Endothelial cell of umbilical vein (primary cell): ENCODE measurements around the gene PDE3A. TPM values are rescaled to one million over a fixed set of nuclear protein-coding genes. Genes with fewer than 3 reads are reported as not detected.

Experiments used
- BruUV-seq: library from RNA; stranded (reverse); fragments of 400-500 nt; replicated peaks from 2 replicates; lab custom pipeline; 2021; lab: Mats Ljungman, UMichigan
- CTCF ChIA-PET: fragments of 300-600, 350-600 bp; sonication (Branson Sonifier 250); formaldehyde crosslinking; loops from one replicate; lab custom pipeline; 2021; ENCODE audit warnings: antibody characterized with exemption, inconsistent platforms; lab: Charles Lee
- POLR2A ChIA-PET: fragments of 300-600, 350-600 bp; sonication (Branson Sonifier 250); formaldehyde crosslinking; loops from one replicate; lab custom pipeline; 2021; ENCODE audit warnings: antibody characterized with exemption, inconsistent platforms; lab: Charles Lee
- DNase-seq: peaks from one replicate; pipeline ENCODE4 v3.0.0-alpha.2; 2011; ENCODE audit warnings: low read depth, low spot score
- FAIRE-seq: peaks from 2 replicates; lab custom pipeline; 2011; peaks lifted over from hg19 to GRCh38; lab: Jason Lieb, UNC
- H2AFZ ChIP-seq: 2 replicates; pipeline ENCODE4 v1.6.0; 2012; ENCODE audit warnings: low read depth, low read length, control low read depth, inconsistent platforms
- H3K27ac ChIP-seq: 2 replicates; pipeline ENCODE4 v1.5.1; 2011; ENCODE audit warnings: low read depth, mild to moderate bottlenecking, control low read depth, low read length, moderate library complexity; ENCODE audit not compliant: insufficient read depth
- H3K27me3 ChIP-seq, 2 experiments: 2 replicates each; pipeline versions ENCODE4 v1.6.0 to v1.6.1; 2011; ENCODE audit warnings: low read length in 2 of 2, mixed read lengths in 1 of 2; ENCODE audit not compliant: control insufficient read depth in 2 of 2, insufficient read depth in 2 of 2
- H3K36me3 ChIP-seq, 2 experiments: 2 replicates in 1 of 2; 3 replicates in 1 of 2; pipeline ENCODE4 v1.5.1; 2011; ENCODE audit warnings: low read length in 2 of 2, mild to moderate bottlenecking in 1 of 2, moderate library complexity in 1 of 2; ENCODE audit not compliant: control insufficient read depth in 2 of 2, insufficient read depth in 2 of 2; ENCODE audit errors: extremely low read depth in 1 of 2
- H3K4me1 ChIP-seq: 3 replicates; pipeline ENCODE4 v1.5.1; 2011; ENCODE audit warnings: mild to moderate bottlenecking, low read length; ENCODE audit not compliant: control insufficient read depth, insufficient read depth; ENCODE audit errors: extremely low read depth
- H3K4me2 ChIP-seq: 2 replicates; pipeline ENCODE4 v1.6.1; 2011; ENCODE audit warnings: low read length, control low read depth, mixed read lengths; ENCODE audit not compliant: insufficient read depth
- H3K4me3 ChIP-seq, 3 experiments: fragments of 200-600 bp in 1 of 3; sonication (generic), shearing (Covaris generic) in 1 of 3; replicated peaks in 1 of 3; 2 replicates each; pipeline ENCODE4 v1.5.1; 2011 to 2016; ENCODE audit warnings: control low read depth in 3 of 3, low read length in 3 of 3, mild to moderate bottlenecking in 2 of 3, inconsistent platforms in 1 of 3, low read depth in 1 of 3, moderate library complexity in 1 of 3; ENCODE audit not compliant: insufficient read depth in 1 of 3
- H3K79me2 ChIP-seq: 2 replicates; pipeline ENCODE4 v1.6.0; 2012; ENCODE audit warnings: low read length, inconsistent platforms; ENCODE audit not compliant: control insufficient read depth, insufficient read depth
- H3K9ac ChIP-seq: replicated peaks from 2 replicates; pipeline ENCODE3; 2011; ENCODE audit warnings: low read length, control low read depth; ENCODE audit not compliant: insufficient read depth; ENCODE audit errors: extremely low read depth
- H3K9me1 ChIP-seq: replicated peaks from 3 replicates; pipeline ENCODE4 v1.6.0; 2011; ENCODE audit warnings: mild to moderate bottlenecking, low read length; ENCODE audit not compliant: control insufficient read depth, insufficient read depth; ENCODE audit errors: extremely low read depth
- H3K9me3 ChIP-seq: replicated peaks from 2 replicates; pipeline ENCODE4 v1.5.1; 2012; ENCODE audit warnings: low read length, inconsistent platforms; ENCODE audit not compliant: control insufficient read depth, insufficient read depth
- H4K20me1 ChIP-seq: replicated peaks from 2 replicates; pipeline ENCODE3; 2011; ENCODE audit warnings: mild to moderate bottlenecking, low read length; ENCODE audit not compliant: control insufficient read depth, insufficient read depth; ENCODE audit errors: extremely low read depth
- CTCF ChIP-seq, 2 donors: IDR thresholded peaks; 1 replicate in 1 of 2; 2 replicates in 1 of 2; pipeline ENCODE4 v1.5.1; 2011; ENCODE audit warnings: low read length in 2 of 2, mild to moderate bottlenecking in 2 of 2, moderate library complexity in 2 of 2, control low read depth in 1 of 2, inconsistent platforms in 1 of 2, low read depth in 1 of 2; ENCODE audit not compliant: insufficient read depth in 1 of 2; ENCODE audit errors: extremely low read depth in 1 of 2
- EZH2 ChIP-seq: IDR thresholded peaks from 2 replicates; pipeline ENCODE4 v1.6.1; 2012; ENCODE audit warnings: borderline replicate concordance, low read depth, mild to moderate bottlenecking, moderate library complexity, low read length, inconsistent platforms; ENCODE audit not compliant: severe bottlenecking
- FOS ChIP-seq: IDR thresholded peaks from 2 replicates; pipeline ENCODE4 v1.6.1; 2011; ENCODE audit warnings: mild to moderate bottlenecking, low read length, moderate library complexity, borderline replicate concordance; ENCODE audit not compliant: insufficient read depth
- GATA2 ChIP-seq: IDR thresholded peaks from 2 replicates; pipeline ENCODE4 v1.7.0; 2011; ENCODE audit warnings: low read depth, mild to moderate bottlenecking, moderate library complexity, mixed read lengths, low read length; ENCODE audit not compliant: insufficient read length, insufficient read depth
- JUN ChIP-seq: IDR thresholded peaks from 2 replicates; pipeline ENCODE4 v1.6.1; 2011; ENCODE audit warnings: borderline replicate concordance, low read depth; ENCODE audit not compliant: insufficient read length, insufficient read depth
- MAX ChIP-seq: IDR thresholded peaks from 2 replicates; pipeline ENCODE4 v1.6.1; 2011; ENCODE audit not compliant: insufficient read depth, insufficient read length
- MYC ChIP-seq: IDR thresholded peaks from one replicate; pipeline ENCODE4 v1.6.1; 2011; ENCODE audit warnings: mild to moderate bottlenecking, low read depth, low read length
- POLR2A ChIP-seq: IDR thresholded peaks from 2 replicates; pipeline ENCODE4 v1.6.1; 2012; ENCODE audit warnings: low read depth, mild to moderate bottlenecking, control low read depth, low read length
- POLR2AphosphoS5 ChIP-seq: IDR thresholded peaks from 2 replicates; pipeline ENCODE4 v1.6.1; 2012; ENCODE audit warnings: low read depth, mild to moderate bottlenecking, control low read depth, low read length, moderate library complexity; ENCODE audit not compliant: insufficient read depth
- dilution Hi-C: fragments of 300-500 bp; cut with MboI; formaldehyde crosslinking; loops from one replicate; pipeline ENCODE4 v1.15.0; 2019; ENCODE audit warnings: low sequenced_read_pairs; ENCODE audit not compliant: extremely low pct_ligation_motif_present
- intact Hi-C: fragments of 100-400 bp; cut with micrococcal nuclease; formaldehyde crosslinking; loops from one replicate; pipeline ENCODE4 v1.10.0; 2022
- polyA plus RNA-seq, 4 experiments: library from polyadenylated mRNA; depleted of rRNA in 3 of 4; stranded (reverse) in 3 of 4; unstranded in 1 of 4; fragments of >200 nt; gene quantifications; 2 replicates each; pipeline versions ENCODE4 v1.2.1 to v1.2.3, GENCODE V29; 2011 to 2012; ENCODE audit warnings: missing spikeins in 1 of 4
- total RNA-seq: library from RNA; stranded (reverse); gene quantifications from 2 replicates; pipeline ENCODE4 v1.2.3, GENCODE V29; 2021

PDE3A gene
- total and polyA plus RNA-seq, 2 donors (not counting 3 experiments of a cell fraction or from before 2014, with no cell fraction given) = 14.0 to 27.4 TPM

GRCh38 chr12:20599757-20600156 lies 231.4 kb downstream of the PDE3A start:
- Histone ChIP-seq H3K79me2 (no peaks in the 10 kb centered on the region), H3K36me3 (no peaks in the 10 kb centered on the region), H3K9me3 (no peaks in the 10 kb centered on the region), H4K20me1 (peaks cover 4% of the 10 kb centered on the region), H3K4me3 (no peak overlapping the region), H3K27me3 (no peaks in the 10 kb centered on the region), H3K9ac (no peak overlapping the region), H3K4me2 (no peak overlapping the region), H2AFZ (no peak overlapping the region), H3K27ac (no peak overlapping the region), H3K9me1 (no peaks in the 10 kb centered on the region), H3K4me1 (peaks cover 12% of the 10 kb centered on the region)
- dilution Hi-C loops = no loop called here
- CTCF ChIA-PET = interaction anchor here (1.0 to 1.4 kb wide), 4 partner anchors 25 to 860 kb away, joined by 3 to 11 read pairs (median 4); no protein-coding TSS in a partner anchor
- intact Hi-C loops = loop anchor here (2.0 to 5.0 kb wide), 4 partner anchors 135 to 842 kb away; partner anchors contain the start of gene PDE3A
- TF ChIP-seq JUN = no peak
- TF ChIP-seq MYC = no peak
- no peak for TF ChIP-seq MAX
- no peak for TF ChIP-seq FOS
- no peak for TF ChIP-seq POLR2A
- no peak for TF ChIP-seq CTCF (IDR thresholded peaks at IDR 0.05; ENCODE audit: extremely low read depth in 1 of 2, insufficient read depth in 1 of 2, low read depth in 1 of 2, low read length in 2 of 2)
- no peak for TF ChIP-seq POLR2AphosphoS5
- TF ChIP-seq EZH2 = no peak
- TF ChIP-seq GATA2 = no peak
- BruUV-seq = no TSS peak
- no peak for FAIRE-seq
- POLR2A ChIA-PET = no interaction called here
- no peak for DNase-seq
